Measurements from ENCODE around the gene HPN.
"Not testable (repeated sequence)": the region's sequence is repeated elsewhere in the genome, so short reads cannot be mapped to it uniquely, and the experiment has no call there.

The HPN gene

GRCh38 chr19:35099897-35100275 lies 58.4 kb downstream of the HPN start:
- no peak overlapping the region for H3K4me3 ChIP-seq (ENCODE audit: low read length)
- no peaks in the 10 kb centered on the region for H3K9me3 ChIP-seq (ENCODE audit: low read length)
- no peak overlapping the region for H2AFZ ChIP-seq (ENCODE audit: low read depth, low read length)
- no peaks in the 10 kb centered on the region for H3K36me3 ChIP-seq (ENCODE audit: insufficient read depth, low read length)
- no peaks in the 10 kb centered on the region for H3K27me3 ChIP-seq (ENCODE audit: insufficient read depth, low read length)
- no peaks in the 10 kb centered on the region for H3K4me1 ChIP-seq (ENCODE audit: insufficient read depth, low read length)

- peaks cover 6% of the 10 kb centered on the region for H3K9me3 ChIP-seq (ENCODE audit: low read length)
- no peak overlapping the region for H3K4me3 ChIP-seq (ENCODE audit: low read length)
- H2AFZ ChIP-seq (ENCODE audit: low read depth, low read length), result no peak overlapping the region
- H3K4me1 ChIP-seq (ENCODE audit: insufficient read depth, low read length), result no peaks in the 10 kb centered on the region
- H3K27me3 ChIP-seq (ENCODE audit: insufficient read depth, low read length), result no peaks in the 10 kb centered on the region
- no peaks in the 10 kb centered on the region for H3K36me3 ChIP-seq (ENCODE audit: insufficient read depth, low read length)
These were observed 59.3 kb downstream of the HPN start for GRCh38 chr19:35100588-35101533.

DNA sequence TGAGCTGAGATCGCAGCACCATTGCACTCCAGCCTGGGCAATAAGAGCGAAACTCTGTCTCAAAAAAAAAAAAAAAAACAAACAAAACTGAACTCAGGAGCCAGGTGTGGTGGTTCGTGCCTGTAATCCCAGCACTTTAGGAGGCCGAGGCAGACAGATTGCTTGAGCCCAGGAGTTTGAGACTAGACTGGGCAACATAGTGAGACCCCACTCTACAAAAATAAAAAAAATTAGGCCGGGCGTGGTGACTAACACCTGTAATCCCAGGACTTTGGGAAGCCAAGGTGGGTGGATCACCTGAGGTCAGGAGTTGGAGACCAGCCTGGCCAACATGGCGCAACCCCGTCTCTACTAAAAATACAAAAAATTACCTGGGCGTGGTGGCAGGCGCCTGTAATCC lies 60.4 kb downstream of the HPN start:
- H2AFZ ChIP-seq (ENCODE audit: low read depth, low read length); H3K36me3 ChIP-seq (ENCODE audit: insufficient read depth, low read length); H3K4me1 ChIP-seq (ENCODE audit: insufficient read depth, low read length); H3K4me3 ChIP-seq (ENCODE audit: low read length); H3K9me3 ChIP-seq (ENCODE audit: low read length); H3K27me3 ChIP-seq (ENCODE audit: insufficient read depth, low read length): not testable (repeated sequence)

DNA sequence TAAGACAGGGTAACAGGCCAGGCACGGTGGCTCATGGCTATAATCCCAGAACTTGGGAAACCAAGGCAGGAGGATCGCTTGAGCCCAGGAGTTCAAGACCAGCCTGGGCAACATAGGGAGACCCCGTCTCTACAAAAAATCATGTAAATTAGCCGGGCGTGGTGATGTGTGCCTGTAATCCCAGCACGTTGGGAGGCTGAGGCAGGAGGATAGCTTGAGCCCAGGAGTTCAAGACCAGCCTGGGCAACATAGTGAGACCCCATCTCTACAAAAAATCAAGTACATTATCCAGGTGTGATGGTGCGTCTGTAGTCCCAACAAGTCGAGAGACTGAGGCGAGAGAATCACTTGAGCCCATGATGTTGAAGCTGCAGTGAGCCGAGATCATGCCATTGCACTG lies 62.1 kb downstream of the HPN start:
- H3K4me3 ChIP-seq (ENCODE audit: low read length); H2AFZ ChIP-seq (ENCODE audit: low read depth, low read length); H3K36me3 ChIP-seq (ENCODE audit: insufficient read depth, low read length); H3K4me1 ChIP-seq (ENCODE audit: insufficient read depth, low read length); H3K27me3 ChIP-seq (ENCODE audit: insufficient read depth, low read length); H3K9me3 ChIP-seq (ENCODE audit: low read length): not testable (repeated sequence)

GRCh38 chr19:35104361-35104760 lies 62.8 kb downstream of the HPN start:
- Histone ChIP-seq H3K4me1 (ENCODE audit: insufficient read depth, low read length) (no peaks in the 10 kb centered on the region), H3K27me3 (ENCODE audit: insufficient read depth, low read length) (no peaks in the 10 kb centered on the region), H3K4me3 (ENCODE audit: low read length) (no peak overlapping the region), H3K9me3 (ENCODE audit: low read length) (peaks cover 6% of the 10 kb centered on the region), H3K36me3 (ENCODE audit: insufficient read depth, low read length) (no peaks in the 10 kb centered on the region), H2AFZ (ENCODE audit: low read depth, low read length) (no peak overlapping the region)

GRCh38 chr19:35105047-35105410 lies 63.5 kb downstream of the HPN start:
- Histone ChIP-seq H3K36me3 (ENCODE audit: insufficient read depth, low read length) (no peaks in the 10 kb centered on the region), H3K27me3 (ENCODE audit: insufficient read depth, low read length) (no peaks in the 10 kb centered on the region), H3K4me3 (ENCODE audit: low read length) (no peak overlapping the region), H2AFZ (ENCODE audit: low read depth, low read length) (no peak overlapping the region), H3K9me3 (ENCODE audit: low read length) (peaks cover 6% of the 10 kb centered on the region), H3K4me1 (ENCODE audit: insufficient read depth, low read length) (no peaks in the 10 kb centered on the region)

DNA sequence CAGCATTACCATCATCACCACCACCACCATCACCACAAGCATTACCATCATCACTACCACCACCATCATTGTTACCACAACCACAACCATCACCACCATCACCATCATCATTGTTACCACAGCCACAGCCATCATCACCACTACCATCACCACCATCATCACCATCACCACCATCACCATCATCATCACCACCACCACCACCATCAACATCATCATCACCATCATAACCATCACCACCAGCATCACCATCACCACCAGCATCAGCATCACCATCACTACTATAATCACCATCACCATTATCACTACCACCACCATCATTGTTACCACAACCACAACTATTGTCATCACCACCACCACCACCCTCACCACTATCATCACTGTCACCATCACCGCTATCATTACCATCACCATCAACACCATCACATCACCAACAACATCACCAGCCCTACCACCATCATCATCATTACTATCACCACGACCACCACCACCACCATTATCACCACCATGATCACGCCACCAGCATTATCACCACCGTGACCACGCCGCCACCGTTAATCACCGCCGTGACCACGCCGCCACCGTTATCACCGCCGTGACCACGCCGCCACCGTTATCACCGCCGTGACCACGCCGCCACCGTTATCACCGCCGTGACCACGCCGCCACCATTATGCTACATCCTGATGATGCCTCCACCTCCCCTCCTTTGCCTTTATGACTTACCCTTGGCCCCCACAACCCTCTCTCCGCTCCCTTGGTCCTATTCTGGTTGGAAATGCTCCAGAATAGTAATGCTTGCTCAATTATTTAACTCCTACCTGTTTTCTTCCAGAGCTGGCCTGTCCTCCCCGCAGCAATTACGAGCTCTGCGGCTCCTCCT lies 64.1 kb downstream of the HPN start:
- H3K9me3 ChIP-seq (ENCODE audit: low read length), result peaks cover 6% of the 10 kb centered on the region
- no peak overlapping the region for H3K4me3 ChIP-seq (ENCODE audit: low read length)
- H3K4me1 ChIP-seq (ENCODE audit: insufficient read depth, low read length), result no peaks in the 10 kb centered on the region
- H2AFZ ChIP-seq (ENCODE audit: low read depth, low read length), result no peak overlapping the region
- no peaks in the 10 kb centered on the region for H3K27me3 ChIP-seq (ENCODE audit: insufficient read depth, low read length)
- no peaks in the 10 kb centered on the region for H3K36me3 ChIP-seq (ENCODE audit: insufficient read depth, low read length)

DNA sequence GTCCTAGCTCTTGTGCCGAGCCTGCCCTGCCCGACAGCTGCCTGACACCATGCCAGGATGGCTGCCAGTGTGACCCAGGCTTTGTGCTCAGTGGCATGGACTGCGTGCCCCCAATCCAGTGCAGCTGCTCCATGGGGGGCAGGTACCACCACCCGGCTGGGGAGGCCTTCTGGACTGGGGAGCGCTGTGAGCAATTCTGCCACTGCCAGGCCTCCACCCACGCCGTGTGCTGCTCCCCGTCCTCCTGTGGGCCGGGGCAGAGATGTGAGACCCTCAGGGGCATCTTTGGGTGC lies 64.7 kb downstream of the HPN start:
- Histone ChIP-seq H3K4me3 (ENCODE audit: low read length) (no peak overlapping the region), H3K4me1 (ENCODE audit: insufficient read depth, low read length) (no peaks in the 10 kb centered on the region), H3K9me3 (ENCODE audit: low read length) (peaks cover 6% of the 10 kb centered on the region), H3K27me3 (ENCODE audit: insufficient read depth, low read length) (no peaks in the 10 kb centered on the region), H3K36me3 (ENCODE audit: insufficient read depth, low read length) (no peaks in the 10 kb centered on the region), H2AFZ (ENCODE audit: low read depth, low read length) (no peak overlapping the region)

- H3K36me3 ChIP-seq (ENCODE audit: insufficient read depth, low read length), result no peaks in the 10 kb centered on the region
- H3K9me3 ChIP-seq (ENCODE audit: low read length), result peaks cover 6% of the 10 kb centered on the region
- no peak overlapping the region for H3K4me3 ChIP-seq (ENCODE audit: low read length)
- H3K4me1 ChIP-seq (ENCODE audit: insufficient read depth, low read length), result no peaks in the 10 kb centered on the region
- no peaks in the 10 kb centered on the region for H3K27me3 ChIP-seq (ENCODE audit: insufficient read depth, low read length)
- no peak overlapping the region for H2AFZ ChIP-seq (ENCODE audit: low read depth, low read length)
These were observed 65.5 kb downstream of the HPN start for GRCh38 chr19:35106898-35107541.

DNA sequence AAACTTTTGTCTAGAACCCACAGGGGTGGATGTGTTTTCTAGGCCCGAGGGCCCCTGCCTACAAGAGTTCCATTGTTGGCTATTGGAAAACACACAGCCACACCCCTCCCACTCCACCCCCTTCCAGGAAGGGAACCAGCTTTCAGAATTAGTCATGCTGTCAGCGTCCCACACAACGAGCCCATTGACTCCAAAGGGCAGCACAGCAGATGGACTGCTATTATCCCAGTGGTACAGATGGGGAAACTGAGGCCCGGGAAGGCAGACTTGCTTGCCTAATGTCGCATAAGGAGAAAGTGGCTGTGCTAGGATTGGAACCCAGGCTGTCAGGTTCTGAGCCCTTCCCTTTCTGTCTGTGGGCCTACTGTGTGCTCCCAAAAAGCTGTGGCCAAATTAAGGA lies 66.0 kb downstream of the HPN start:
- Histone ChIP-seq H3K4me1 (ENCODE audit: insufficient read depth, low read length) (no peaks in the 10 kb centered on the region), H3K4me3 (ENCODE audit: low read length) (no peak overlapping the region), H2AFZ (ENCODE audit: low read depth, low read length) (no peak overlapping the region), H3K36me3 (ENCODE audit: insufficient read depth, low read length) (no peaks in the 10 kb centered on the region), H3K27me3 (ENCODE audit: insufficient read depth, low read length) (no peaks in the 10 kb centered on the region), H3K9me3 (ENCODE audit: low read length) (peaks cover 6% of the 10 kb centered on the region)

DNA sequence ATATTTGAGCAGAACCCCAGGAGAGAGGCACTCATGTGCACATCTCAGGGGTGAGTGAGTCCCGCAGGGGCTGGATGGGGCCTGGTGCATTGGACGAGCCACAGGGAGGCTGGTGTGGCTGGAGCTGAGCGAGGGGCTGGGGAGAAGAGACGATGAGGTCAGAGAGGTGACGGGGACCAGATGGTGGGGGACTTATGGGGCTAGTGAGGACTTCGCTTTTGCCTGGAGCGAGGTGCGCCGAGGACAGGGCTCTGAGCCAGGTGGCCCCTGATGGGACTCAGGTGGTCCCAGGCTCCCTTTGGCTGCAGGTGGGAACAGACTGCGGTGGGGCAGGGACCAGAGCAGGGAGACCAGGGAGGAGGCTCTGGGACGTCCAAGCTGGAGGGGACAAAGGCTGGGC lies 67.2 kb downstream of the HPN start:
- Histone ChIP-seq H3K27me3 (ENCODE audit: insufficient read depth, low read length) (no peaks in the 10 kb centered on the region), H3K4me3 (ENCODE audit: low read length) (no peak overlapping the region), H3K4me1 (ENCODE audit: insufficient read depth, low read length) (no peaks in the 10 kb centered on the region), H3K9me3 (ENCODE audit: low read length) (peaks cover 6% of the 10 kb centered on the region), H2AFZ (ENCODE audit: low read depth, low read length) (no peak overlapping the region), H3K36me3 (ENCODE audit: insufficient read depth, low read length) (no peaks in the 10 kb centered on the region)

DNA sequence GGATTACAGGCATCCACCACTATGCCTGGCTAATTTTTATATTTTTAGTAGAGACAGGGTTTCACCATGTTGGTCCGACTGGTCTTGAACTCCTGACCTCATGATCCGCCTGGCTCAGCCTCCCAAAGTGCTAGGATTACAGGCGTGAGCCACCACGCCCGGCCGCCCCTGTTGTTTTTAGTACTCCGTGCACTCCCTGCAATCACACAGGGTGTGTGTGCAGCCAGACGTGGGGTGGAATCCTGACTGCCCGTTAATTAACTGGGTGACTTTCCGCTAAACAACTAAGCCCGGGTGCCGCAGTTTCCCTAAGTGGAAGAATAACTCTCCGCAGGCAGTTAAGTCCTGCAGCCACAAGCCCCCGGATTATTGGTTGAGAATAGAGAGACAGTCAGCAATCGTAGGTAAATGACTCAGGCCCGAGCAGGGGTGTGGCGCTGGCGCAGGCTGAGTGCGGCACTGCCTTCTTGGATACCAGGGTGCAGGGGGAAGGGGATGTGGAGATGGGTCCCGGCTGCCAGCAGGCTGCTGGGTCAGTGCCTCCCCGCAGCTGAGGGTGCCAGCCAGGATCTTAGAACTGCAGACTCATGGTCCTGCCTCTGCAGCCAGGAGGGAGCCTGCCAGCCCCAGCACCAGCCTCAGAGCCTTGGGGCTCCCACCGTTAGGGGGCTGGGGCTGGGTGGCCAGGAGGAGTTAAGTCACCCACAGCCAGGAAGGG lies 68.0 kb downstream of the HPN start:
- Histone ChIP-seq H3K4me3 (ENCODE audit: low read length) (no peak overlapping the region), H3K27me3 (ENCODE audit: insufficient read depth, low read length) (no peaks in the 10 kb centered on the region), H2AFZ (ENCODE audit: low read depth, low read length) (no peak overlapping the region), H3K4me1 (ENCODE audit: insufficient read depth, low read length) (peaks cover 3% of the 10 kb centered on the region), H3K36me3 (ENCODE audit: insufficient read depth, low read length) (no peaks in the 10 kb centered on the region), H3K9me3 (ENCODE audit: low read length) (peaks cover 6% of the 10 kb centered on the region)

GRCh38 chr19:35110974-35111373 lies 69.5 kb downstream of the HPN start:
- peaks cover 3% of the 10 kb centered on the region for H3K27me3 ChIP-seq (ENCODE audit: insufficient read depth, low read length)
- H3K4me1 ChIP-seq (ENCODE audit: insufficient read depth, low read length), result peaks cover 8% of the 10 kb centered on the region
- H3K36me3 ChIP-seq (ENCODE audit: insufficient read depth, low read length), result no peaks in the 10 kb centered on the region
- H3K9me3 ChIP-seq (ENCODE audit: low read length), result no peaks in the 10 kb centered on the region
- H2AFZ ChIP-seq (ENCODE audit: low read depth, low read length), result no peak overlapping the region
- H3K4me3 ChIP-seq (ENCODE audit: low read length), result no peak overlapping the region

Data from neuron (in vitro differentiated cells).